ENCODE data around the gene SIK2.
"Not testable (repeated sequence)": the region's sequence is repeated elsewhere in the genome, so short reads cannot be mapped to it uniquely, and the experiment has no call there.

SIK2 gene

DNA sequence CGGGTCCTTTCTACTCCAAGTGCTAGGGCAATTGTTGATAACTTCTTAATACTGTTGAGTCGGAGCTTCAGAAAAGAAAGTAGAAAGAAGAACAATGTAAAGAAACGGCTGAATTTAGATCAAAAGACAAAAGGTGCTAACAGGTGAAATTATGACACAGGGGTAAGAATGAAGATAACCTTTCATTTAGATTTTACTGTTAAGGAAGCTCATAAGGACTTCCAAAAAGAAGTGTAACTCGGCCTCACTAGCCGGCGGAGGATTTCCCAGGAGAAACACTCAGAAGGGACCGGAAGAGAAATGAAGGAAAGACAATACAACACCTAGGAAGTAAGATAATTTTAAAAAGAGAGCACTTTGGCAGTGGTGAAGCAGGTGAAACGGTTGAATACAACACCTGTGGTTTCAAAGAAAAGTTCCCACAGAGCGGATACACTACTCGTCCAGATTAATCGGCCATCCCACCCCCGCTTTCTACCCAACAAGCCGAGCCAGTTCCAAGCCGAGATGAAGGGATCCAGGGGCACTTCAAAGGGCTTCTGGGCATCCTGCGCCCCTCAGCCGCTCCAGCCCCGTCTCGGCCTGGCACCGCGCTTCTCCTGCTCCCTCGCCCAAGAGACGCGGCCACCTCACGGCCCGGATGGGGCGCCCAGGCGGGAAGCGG, 163.2 kb downstream of the SIK2 start:
- DNase-seq: no peak

DNA sequence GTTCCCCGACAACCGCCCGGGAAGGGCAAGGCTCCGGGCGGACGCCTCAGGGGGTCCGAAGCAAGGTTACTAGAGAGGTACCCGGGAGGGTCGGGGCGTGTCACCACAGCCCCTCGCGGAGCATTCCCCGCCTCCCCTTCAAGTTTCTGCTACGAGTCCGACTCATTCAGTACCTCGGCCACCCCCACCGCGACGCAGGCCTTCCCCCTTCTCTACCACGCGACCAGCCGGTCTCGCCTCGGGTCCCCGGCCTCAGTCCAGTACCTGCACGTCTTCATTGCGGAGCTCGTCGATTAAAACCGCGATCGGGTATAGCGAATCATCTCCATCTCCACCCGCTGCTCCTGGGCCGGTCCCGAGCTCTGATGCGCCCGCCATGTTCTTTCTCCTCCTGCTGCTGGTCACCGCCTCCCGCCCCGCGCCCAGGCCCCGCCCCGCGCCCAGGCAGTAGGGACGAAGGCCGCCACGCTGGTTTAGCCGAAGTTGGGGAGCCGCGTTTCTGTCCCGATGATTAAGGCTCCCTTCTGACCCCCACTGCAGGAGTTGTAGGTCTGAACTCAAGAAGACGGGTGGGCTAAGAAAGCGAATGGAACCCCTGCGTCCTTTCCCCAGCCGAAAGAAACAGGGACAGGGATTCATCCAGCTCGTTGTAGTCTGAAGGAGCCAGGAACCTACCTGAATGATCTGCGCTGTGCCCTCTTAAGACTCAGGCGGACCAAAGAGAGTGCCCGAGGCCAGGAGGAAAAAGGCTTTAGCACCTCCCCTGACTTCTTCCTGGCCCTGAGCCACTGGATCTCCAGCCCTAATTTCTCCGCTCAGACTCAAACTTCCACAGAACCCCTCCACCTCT, 164.0 kb downstream of the SIK2 start, which contains the start of gene PPP2R1B:
Gene PPP2R1B (minus strand): TSS at position 406 of the 850 bp plus-strand sequence. CDS start 28 bp downstream, at position 378.
- DNase-seq: peak; percentile 54

DNA sequence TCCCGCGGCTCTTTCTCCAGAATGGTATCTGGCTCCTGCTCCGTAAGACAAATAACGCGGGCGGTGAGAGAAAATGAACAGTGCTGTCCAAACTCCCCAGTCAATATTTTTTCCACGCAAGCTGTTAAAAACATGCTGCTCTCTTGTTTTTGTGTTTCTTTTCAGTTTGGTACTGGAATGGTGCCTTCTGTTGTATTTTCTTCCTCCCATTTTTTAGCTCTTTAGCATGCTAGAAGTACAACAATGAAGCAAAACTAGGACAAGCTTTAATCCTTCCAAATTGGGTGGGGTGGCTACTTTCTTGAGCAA, 164.5 kb downstream of the SIK2 start:
- DNase-seq: no peak

DNA sequence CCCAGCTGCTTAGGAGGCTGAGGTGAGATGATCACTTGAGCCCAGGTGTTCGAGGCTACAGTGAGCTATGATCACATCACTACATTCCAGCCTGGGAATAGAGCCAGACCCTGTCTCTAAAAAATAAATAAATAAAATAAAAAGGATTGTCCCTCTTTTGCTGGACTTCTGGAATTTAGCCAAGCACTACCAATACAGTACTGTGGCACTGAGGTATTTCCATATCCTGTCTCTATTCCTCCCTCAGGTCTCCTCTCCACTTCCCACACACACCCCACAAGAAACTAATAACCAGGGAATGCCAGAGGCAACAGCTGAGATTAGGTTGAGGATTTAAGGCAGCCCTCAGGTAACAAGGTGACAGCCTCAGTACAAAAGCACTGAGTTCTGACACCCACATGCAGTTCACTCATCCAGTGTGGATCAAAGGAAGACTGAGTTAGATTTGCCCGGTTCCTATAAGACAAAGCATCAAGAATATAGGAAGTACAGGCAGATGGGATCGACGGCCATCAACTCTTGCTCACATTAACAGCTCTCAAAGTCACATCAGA, 168.4 kb downstream of the SIK2 start:
- DNase-seq: no peak

DNA sequence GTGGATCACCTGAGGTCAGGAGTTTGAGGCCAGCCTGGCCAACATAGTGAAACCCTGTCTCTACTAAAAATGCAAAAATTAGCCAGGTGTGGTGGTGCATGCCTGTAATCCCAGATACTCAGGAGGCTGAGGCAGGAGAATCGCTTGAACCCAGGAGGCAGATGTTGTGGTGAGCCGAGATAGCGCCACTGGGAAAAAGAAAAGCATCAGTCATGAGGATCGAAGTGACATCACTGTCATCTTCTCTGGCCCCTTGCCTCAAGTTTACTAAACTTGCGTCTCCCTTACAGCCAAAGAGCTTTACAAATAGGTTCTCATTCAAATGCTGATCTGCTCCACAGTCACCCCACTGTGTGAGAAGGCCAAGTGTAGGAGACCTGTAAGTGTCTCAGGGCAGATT, 169.0 kb downstream of the SIK2 start:
- not testable (repeated sequence) for DNase-seq

DNA sequence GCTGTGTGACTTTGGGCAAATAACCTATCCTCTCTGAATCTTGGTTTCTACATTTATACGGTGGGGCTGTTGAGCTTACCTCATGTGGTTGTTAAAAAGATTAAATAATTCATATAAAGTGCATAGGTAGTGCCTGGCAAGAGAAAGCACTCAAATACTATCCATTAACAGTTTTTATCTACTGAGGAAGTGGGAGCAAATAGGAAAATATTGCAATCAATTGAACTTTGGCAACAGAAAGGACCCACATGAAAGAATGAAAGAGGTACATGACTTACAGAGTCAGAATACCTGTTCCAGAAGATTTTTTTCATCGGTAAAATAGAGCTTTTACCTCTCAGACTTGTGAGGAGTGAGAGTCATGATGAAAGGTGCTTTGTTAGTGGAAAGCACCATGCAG, 170.3 kb downstream of the SIK2 start:
- no peak for DNase-seq

DNA sequence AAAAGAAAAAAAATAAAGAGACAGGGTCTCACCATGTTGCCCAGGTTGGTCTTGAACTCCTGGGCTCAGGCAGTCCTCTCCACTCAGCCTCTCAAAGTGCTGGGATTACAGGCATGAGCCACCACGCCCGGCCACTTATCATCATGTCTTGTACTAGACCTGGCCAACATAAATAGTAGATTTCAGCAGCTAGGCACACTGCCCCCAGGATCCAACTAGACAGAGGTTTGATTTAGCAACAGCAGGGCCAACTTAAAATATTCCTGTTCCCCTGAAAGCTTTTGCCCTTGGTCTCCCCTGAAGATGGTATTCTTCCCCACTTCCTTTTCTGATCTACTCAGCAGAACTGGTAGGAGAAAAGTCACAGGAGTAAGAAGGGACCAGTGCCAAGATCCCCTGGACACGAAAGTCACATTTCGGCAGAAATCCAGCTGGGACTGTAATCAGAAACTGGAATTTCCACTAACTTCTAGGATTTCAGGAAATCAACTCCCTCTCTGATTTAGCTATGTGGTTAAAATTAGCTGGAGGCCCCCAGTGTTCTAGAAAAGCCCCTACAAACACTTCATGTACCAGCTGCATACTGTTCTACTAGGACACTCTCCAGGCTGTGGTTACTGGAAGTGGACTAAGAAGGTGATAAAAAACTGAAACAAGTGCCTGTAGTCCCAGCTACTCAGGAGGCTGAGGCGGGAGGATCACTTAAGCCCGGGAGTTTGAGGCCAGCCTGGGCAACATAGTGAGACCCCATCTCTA, 172.9 kb downstream of the SIK2 start:
- no peak for DNase-seq

DNA sequence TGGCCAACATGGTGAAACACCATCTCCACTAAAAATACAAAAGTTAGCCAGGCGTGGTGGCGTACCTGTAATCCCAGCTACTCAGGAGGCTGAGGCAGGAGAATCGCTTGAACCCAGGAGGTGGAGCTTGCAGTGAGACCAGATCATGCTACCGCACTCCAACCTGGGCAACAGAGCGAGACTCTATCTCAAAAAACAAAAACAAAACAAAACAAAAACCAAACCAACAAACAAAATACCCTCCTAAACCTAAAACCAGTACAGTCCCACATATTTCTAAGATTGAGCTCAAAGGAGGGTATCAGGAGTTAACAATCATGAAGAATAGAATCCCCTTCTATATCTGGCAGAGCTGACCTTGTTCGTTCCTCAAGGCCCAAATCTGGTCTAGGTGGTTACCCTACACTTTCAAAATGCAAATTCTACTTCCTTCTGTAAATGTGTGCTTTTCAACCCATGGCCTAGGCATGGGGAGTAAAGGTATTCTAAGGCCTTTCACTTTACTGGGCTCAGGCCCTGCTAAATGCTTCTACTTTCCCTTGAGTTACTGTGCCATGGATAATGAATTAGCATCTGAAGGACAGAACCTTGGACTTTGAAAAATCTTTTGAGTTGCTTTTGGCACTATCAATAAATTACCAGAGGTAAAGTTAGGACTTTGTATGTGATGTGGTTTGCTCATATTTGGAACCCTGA, 174.3 kb downstream of the SIK2 start:
- no peak for DNase-seq

DNA sequence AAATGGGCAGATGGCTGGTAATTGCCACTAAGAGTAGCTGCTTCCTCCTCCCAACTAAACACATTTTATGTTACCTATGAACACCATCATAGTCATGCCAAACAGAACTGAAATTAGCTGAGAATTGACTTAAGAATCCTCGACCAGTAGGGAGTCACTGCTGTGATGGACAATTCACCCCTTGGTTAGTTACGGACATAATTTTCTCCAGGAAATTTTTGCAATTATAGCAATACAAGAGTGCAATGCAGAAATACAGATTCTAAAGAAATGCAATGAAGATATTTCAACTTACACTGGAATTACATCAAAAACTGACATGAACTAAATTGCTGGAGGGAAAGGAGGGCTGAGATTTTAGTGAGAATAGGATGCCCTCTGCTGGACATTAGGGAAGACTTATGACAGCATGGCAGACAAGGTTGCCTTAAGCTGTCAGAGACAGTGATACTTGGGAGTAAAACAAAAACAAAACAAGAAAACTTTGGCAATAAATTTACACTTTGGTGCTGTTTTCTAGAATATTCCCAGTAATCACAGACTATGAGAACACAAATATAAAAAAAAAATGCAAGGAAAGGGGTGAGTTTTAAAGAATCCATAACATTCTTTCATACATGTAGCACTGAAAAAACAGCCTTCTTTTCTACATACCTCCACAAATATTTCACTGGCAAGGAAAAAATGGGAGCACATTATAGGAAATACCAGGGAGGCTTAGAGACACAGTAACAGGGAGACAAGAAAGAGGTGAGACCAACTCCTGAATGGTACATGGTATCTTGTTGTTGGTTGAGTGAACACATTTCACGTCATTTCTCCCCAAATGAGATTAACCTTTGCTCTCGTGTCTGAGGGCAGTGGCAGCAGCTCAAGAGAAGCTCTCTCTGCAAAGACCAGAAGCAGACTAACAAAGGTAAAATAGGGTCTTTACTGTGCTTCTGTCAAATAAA, 175.1 kb downstream of the SIK2 start:
- peak; percentile 57 for DNase-seq

DNA sequence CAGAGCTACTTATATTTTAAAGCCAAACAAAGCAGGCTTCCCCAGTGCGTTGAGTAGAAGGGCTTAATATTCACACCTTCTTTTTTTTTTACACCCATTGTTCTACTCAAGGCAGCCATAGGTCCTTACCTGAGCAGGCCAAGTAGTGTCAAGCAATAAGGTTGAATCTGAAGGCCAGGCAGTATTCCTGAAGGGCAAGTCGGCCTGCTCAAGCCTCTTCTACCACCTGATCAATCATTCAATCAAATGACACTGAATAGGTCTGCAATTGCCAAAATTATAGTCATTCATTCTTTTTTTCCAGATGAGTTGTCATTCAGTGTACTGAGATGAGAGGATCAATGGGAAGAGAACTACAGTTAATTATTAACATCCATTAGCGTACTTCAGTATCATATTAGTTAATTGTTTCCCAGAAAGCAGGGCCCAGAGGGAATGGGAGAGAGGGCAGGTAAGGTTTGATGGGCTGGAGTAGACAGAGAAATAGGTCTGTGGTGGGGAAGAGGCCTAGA, 175.9 kb downstream of the SIK2 start:
- no peak for DNase-seq

DNA sequence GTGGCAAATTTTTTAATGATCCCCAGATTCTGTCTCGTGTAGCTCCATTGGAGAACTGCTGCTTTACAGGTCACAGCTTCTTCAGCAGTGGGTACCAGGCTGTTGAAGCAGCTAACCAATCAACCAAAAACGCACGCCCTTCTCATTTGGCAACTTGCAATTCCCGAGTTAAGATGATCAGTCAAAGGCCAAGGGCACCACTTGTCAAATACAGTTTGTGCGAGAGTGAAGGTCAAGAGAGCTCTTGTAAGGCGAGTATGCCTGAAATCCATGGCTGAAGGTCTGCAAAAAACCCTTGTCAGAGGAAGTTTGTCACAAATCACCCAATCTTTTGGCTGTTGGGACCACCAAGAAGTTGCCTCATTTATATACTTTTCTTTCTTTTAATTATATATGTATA, 176.9 kb downstream of the SIK2 start:
- no peak for DNase-seq
